HepG2 (cell line): ENCODE data around the gene ARHGAP5. TPM values are rescaled to one million over a fixed set of nuclear protein-coding genes. Genes with fewer than 3 reads are reported as not detected.

Experiments used
- CHD4 ChIP-seq: fragments of 200-600 bp; sonication (generic); IDR thresholded peaks from 2 replicates; pipeline ENCODE4 v1.7.0; 2017; ENCODE audit warnings: mild to moderate bottlenecking, low read length, borderline replicate concordance
- JUNB ChIP-seq: sonication (generic); formaldehyde crosslinking; IDR thresholded peaks from 2 replicates; pipeline ENCODE4 v1.8.0; 2022; ENCODE audit warnings: missing genetic modification reagents, mild to moderate bottlenecking, borderline replicate concordance
- KLF13 ChIP-seq: sonication (generic); formaldehyde crosslinking; IDR thresholded peaks from 2 replicates; pipeline ENCODE4 v1.4.0; 2020; ENCODE audit warnings: mild to moderate bottlenecking, missing genetic modification reagents
- KMT2B ChIP-seq: IDR thresholded peaks from 2 replicates; pipeline ENCODE4 v1.6.1; 2016; ENCODE audit warnings: missing genetic modification reagents, missing compliant biosample characterization
- MXD4 ChIP-seq: IDR thresholded peaks from 2 replicates; pipeline ENCODE4 v1.6.1; 2016; ENCODE audit warnings: mild to moderate bottlenecking, missing biosample characterization, missing genetic modification reagents
- NFIC ChIP-seq: IDR thresholded peaks from 2 replicates; pipeline ENCODE4 v1.6.1; 2012; ENCODE audit warnings: mild to moderate bottlenecking, low read length, inconsistent platforms
- NR2C2 ChIP-seq: sonication (generic); formaldehyde crosslinking; IDR thresholded peaks from 2 replicates; pipeline ENCODE4 v1.4.0; 2020; ENCODE audit warnings: missing genetic modification reagents, mild to moderate bottlenecking, moderate library complexity, borderline replicate concordance
- NR3C1 ChIP-seq: sonication (generic); formaldehyde crosslinking; IDR thresholded peaks from 2 replicates; pipeline ENCODE4 v1.4.0; 2020; ENCODE audit warnings: missing genetic modification reagents
- PRPF4 ChIP-seq: fragments of 200-400 bp; formaldehyde crosslinking; IDR thresholded peaks from 2 replicates; pipeline ENCODE4 v1.6.1; 2016; ENCODE audit warnings: low read length, low read depth; ENCODE audit not compliant: poor library complexity, severe bottlenecking
- RAD21 ChIP-seq: fragments of 450-650 bp; formaldehyde crosslinking; IDR thresholded peaks from 2 replicates; pipeline ENCODE4 v1.5.0; 2020; ENCODE audit warnings: mild to moderate bottlenecking
- RBM39 ChIP-seq: fragments of 200-400 bp; formaldehyde crosslinking; IDR thresholded peaks from one replicate; pipeline ENCODE4 v1.6.1; 2018; ENCODE audit warnings: antibody characterized with exemption, mild to moderate bottlenecking, low read depth, low read length; ENCODE audit not compliant: poor library complexity, severe bottlenecking
- SCMH1 ChIP-seq: sonication (generic); formaldehyde crosslinking; IDR thresholded peaks from 2 replicates; pipeline ENCODE4 v1.9.0; 2021; ENCODE audit warnings: missing genetic modification reagents, mild to moderate bottlenecking, borderline replicate concordance
- WIZ ChIP-seq: sonication (generic); formaldehyde crosslinking; IDR thresholded peaks from 2 replicates; pipeline ENCODE4 v1.5.1; 2020; ENCODE audit warnings: mild to moderate bottlenecking, missing genetic modification reagents
- ZNF235 ChIP-seq: sonication (generic); formaldehyde crosslinking; IDR thresholded peaks from 2 replicates; pipeline ENCODE4 v1.8.1; 2023; ENCODE audit warnings: mild to moderate bottlenecking, missing genetic modification reagents, borderline replicate concordance
- ZNF556 ChIP-seq: sonication (generic); formaldehyde crosslinking; IDR thresholded peaks from 2 replicates; pipeline ENCODE4 v1.4.0; 2020; ENCODE audit warnings: mild to moderate bottlenecking, missing genetic modification reagents, borderline replicate concordance
- ZNF674 ChIP-seq: sonication (generic); formaldehyde crosslinking; IDR thresholded peaks from 2 replicates; pipeline ENCODE4 v1.5.0; 2020; ENCODE audit warnings: low read depth, mild to moderate bottlenecking, missing genetic modification reagents
- ZNF746 ChIP-seq: sonication (generic); formaldehyde crosslinking; IDR thresholded peaks from 2 replicates; pipeline ENCODE4 v1.8.0; 2022; ENCODE audit warnings: mild to moderate bottlenecking, missing genetic modification reagents
- ZSCAN9 ChIP-seq: IDR thresholded peaks from 2 replicates; pipeline ENCODE4 v1.6.1; 2016; ENCODE audit warnings: borderline replicate concordance
- polyA plus RNA-seq, 8 experiments: library from polyadenylated mRNA; depleted of rRNA in 3 of 8; stranded (reverse) in 7 of 8; unstranded in 1 of 8; fragments of >200 nt; fragmentation: Illumina TruSeq in 4 of 8; extraction: Trizol in 4 of 8; gene quantifications; 2 replicates each; pipeline versions ENCODE4 v1.2.1 to v1.2.3, GENCODE V29; 2011 to 2016; ENCODE audit warnings: low read depth in 4 of 8, missing spikeins in 1 of 8, mixed read lengths in 1 of 8; ENCODE audit not compliant: insufficient read depth in 1 of 8
- total RNA-seq, 5 experiments: library from RNA; depleted of rRNA; stranded (reverse); fragments of >200 nt; fragmentation: Illumina TruSeq; extraction: Trizol; gene quantifications; 2 replicates each; pipeline ENCODE4 v1.2.3, GENCODE V29; 2016; ENCODE audit warnings: low read depth in 1 of 5
- TF ChIP-seq, protein P1 (sequence below): IDR thresholded peaks from 2 replicates; pipeline ENCODE4 v1.6.1; 2016; ENCODE audit warnings: low read depth, borderline replicate concordance
- TF ChIP-seq, protein P2 (sequence below): sonication (generic); formaldehyde crosslinking; conservative IDR thresholded peaks from 2 replicates; pipeline ENCODE4 v1.8.0; 2022; ENCODE audit warnings: missing genetic modification reagents
- TF ChIP-seq, protein P3 (sequence below): sonication (generic); formaldehyde crosslinking; conservative IDR thresholded peaks from 2 replicates; pipeline ENCODE4 v1.8.1; 2023; ENCODE audit warnings: missing genetic modification reagents
- TF ChIP-seq, protein P4 (sequence below): sonication (generic); formaldehyde crosslinking; IDR thresholded peaks from 2 replicates; pipeline ENCODE4 v1.4.0; 2020; ENCODE audit warnings: low read depth, missing genetic modification reagents
- TF ChIP-seq, protein P5 (sequence below): IDR thresholded peaks from 2 replicates; pipeline ENCODE4 v1.6.1; 2016; ENCODE audit warnings: missing genetic modification reagents, missing compliant biosample characterization

ARHGAP5 gene
- total and polyA plus RNA-seq, 2 of the 13 experiments (the other 11 are each of a cell fraction or from before 2014, with no cell fraction given) = 33.7 to 144 TPM

DNA sequence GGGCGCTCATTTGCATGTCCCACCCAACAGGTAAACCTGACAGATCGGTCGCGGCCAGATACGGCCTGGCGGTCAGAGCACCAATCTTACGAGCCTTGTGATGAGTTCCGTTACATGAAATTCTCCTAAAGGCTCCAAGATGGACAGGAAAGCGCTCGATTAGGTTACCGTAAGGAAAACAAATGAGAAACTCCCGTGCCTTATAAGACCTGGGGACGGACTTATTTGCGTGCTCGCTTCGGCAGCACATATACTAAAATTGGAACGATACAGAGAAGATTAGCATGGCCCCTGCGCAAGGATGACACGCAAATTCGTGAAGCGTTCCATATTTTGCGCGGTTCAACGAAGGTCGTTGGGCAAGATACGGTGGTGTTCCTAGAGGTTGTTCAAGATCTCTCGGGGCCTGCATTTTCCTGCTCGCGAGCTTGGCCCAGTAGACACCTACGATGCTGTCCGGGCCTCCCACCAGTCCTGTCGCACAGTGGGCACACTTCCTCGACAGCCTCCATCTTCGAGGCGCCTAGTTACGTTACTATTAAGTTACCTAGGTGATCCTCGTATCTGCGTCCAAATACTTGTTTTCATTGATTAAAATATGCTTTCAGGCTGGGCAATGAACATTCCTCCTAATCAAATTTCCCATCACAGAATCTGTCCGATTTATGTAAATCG is 124.8 kb downstream of the ARHGAP5 start, which contains the start of gene RNU6-7 (continued):
- no peak for TF ChIP-seq PRPF4
- no peak; the same call in 1 of the 2 replicates for TF ChIP-seq CHD4
- no peak for TF ChIP-seq NFIC
- no peak; the same call in none of the 2 replicates for TF ChIP-seq ZNF556 (CRISPR knock-in tag)
- TF ChIP-seq KLF13 (CRISPR knock-in tag) = no peak
- TF ChIP-seq ZSCAN9 = peak; percentile 9; the same call in 1 of the 2 replicates
- TF ChIP-seq ZNF746 = peak; percentile 9
- TF ChIP-seq, protein P1, sequence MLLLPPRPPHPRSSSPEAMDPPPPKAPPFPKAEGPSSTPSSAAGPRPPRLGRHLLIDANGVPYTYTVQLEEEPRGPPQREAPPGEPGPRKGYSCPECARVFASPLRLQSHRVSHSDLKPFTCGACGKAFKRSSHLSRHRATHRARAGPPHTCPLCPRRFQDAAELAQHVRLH = no peak
- TF ChIP-seq, protein P2, sequence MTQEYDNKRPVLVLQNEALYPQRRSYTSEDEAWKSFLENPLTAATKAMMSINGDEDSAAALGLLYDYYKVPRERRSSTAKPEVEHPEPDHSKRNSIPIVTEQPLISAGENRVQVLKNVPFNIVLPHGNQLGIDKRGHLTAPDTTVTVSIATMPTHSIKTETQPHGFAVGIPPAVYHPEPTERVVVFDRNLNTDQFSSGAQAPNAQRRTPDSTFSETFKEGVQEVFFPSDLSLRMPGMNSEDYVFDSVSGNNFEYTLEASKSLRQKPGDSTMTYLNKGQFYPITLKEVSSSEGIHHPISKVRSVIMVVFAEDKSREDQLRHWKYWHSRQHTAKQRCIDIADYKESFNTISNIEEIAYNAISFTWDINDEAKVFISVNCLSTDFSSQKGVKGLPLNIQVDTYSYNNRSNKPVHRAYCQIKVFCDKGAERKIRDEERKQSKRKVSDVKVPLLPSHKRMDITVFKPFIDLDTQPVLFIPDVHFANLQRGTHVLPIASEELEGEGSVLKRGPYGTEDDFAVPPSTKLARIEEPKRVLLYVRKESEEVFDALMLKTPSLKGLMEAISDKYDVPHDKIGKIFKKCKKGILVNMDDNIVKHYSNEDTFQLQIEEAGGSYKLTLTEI (CRISPR knock-in tag) = no peak
- no peak for TF ChIP-seq JUNB (CRISPR knock-in tag)
- TF ChIP-seq ZNF235 = peak; percentile 87
- TF ChIP-seq NR2C2 = no peak
- TF ChIP-seq, protein P3, sequence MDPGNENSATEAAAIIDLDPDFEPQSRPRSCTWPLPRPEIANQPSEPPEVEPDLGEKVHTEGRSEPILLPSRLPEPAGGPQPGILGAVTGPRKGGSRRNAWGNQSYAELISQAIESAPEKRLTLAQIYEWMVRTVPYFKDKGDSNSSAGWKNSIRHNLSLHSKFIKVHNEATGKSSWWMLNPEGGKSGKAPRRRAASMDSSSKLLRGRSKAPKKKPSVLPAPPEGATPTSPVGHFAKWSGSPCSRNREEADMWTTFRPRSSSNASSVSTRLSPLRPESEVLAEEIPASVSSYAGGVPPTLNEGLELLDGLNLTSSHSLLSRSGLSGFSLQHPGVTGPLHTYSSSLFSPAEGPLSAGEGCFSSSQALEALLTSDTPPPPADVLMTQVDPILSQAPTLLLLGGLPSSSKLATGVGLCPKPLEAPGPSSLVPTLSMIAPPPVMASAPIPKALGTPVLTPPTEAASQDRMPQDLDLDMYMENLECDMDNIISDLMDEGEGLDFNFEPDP = no peak; the same call in 1 of the 2 replicates
- no peak for TF ChIP-seq WIZ (CRISPR knock-in tag)
- TF ChIP-seq RBM39 = no peak
- TF ChIP-seq KMT2B = no peak
- no peak for TF ChIP-seq SCMH1
- TF ChIP-seq, protein P4, sequence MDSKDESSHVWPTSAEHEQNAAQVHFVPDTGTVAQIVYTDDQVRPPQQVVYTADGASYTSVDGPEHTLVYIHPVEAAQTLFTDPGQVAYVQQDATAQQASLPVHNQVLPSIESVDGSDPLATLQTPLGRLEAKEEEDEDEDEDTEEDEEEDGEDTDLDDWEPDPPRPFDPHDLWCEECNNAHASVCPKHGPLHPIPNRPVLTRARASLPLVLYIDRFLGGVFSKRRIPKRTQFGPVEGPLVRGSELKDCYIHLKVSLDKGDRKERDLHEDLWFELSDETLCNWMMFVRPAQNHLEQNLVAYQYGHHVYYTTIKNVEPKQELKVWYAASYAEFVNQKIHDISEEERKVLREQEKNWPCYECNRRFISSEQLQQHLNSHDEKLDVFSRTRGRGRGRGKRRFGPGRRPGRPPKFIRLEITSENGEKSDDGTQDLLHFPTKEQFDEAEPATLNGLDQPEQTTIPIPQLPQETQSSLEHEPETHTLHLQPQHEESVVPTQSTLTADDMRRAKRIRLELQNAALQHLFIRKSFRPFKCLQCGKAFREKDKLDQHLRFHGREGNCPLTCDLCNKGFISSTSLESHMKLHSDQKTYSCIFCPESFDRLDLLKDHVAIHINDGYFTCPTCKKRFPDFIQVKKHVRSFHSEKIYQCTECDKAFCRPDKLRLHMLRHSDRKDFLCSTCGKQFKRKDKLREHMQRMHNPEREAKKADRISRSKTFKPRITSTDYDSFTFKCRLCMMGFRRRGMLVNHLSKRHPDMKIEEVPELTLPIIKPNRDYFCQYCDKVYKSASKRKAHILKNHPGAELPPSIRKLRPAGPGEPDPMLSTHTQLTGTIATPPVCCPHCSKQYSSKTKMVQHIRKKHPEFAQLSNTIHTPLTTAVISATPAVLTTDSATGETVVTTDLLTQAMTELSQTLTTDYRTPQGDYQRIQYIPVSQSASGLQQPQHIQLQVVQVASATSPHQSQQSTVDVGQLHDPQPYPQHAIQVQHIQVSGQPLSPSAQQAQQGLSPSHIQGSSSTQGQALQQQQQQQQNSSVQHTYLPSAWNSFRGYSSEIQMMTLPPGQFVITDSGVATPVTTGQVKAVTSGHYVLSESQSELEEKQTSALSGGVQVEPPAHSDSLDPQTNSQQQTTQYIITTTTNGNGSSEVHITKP (CRISPR knock-in tag) = no peak
- no peak for TF ChIP-seq NR3C1 (CRISPR knock-in tag)
- no peak; the same call in 1 of the 2 replicates for TF ChIP-seq ZNF674
- no peak for TF ChIP-seq RAD21 (CRISPR knock-in tag)
- TF ChIP-seq, protein P5, sequence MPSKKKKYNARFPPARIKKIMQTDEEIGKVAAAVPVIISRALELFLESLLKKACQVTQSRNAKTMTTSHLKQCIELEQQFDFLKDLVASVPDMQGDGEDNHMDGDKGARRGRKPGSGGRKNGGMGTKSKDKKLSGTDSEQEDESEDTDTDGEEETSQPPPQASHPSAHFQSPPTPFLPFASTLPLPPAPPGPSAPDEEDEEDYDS (CRISPR knock-in tag) = peak; percentile 64; the same call in 1 of the 2 replicates
- TF ChIP-seq MXD4 (CRISPR knock-in tag) = no peak
